IgD-negative memory B cell (primary cell): ENCODE results near the gene GALNT17. TPM values are rescaled to one million over a fixed set of nuclear protein-coding genes. Genes with fewer than 3 reads are reported as not detected.
"Not testable (repeated sequence)": the region's sequence is repeated elsewhere in the genome, so short reads cannot be mapped to it uniquely, and the experiment has no call there.

ENCODE experiments used
- H3K27ac Mint-ChIP-seq, 3 donors: one replicate each; pipeline ENCODE4 v1.8.0; 2020 to 2022; ENCODE audit warnings: mild to moderate bottlenecking in 3 of 3, mixed read lengths in 3 of 3, moderate library complexity in 1 of 3
- H3K27me3 Mint-ChIP-seq: one replicate; pipeline ENCODE4 v1.8.0; 2021; ENCODE audit warnings: mixed read lengths
- H3K36me3 Mint-ChIP-seq: one replicate; pipeline ENCODE4 v1.8.0; 2020; ENCODE audit warnings: mild to moderate bottlenecking, mixed read lengths
- H3K4me1 Mint-ChIP-seq, 3 donors: one replicate each; pipeline ENCODE4 v1.8.0; 2020 to 2022; ENCODE audit warnings: mixed read lengths in 3 of 3, mild to moderate bottlenecking in 1 of 3
- H3K4me3 Mint-ChIP-seq, 4 donors: one replicate each; pipeline ENCODE4 v1.8.0; 2020 to 2022; ENCODE audit warnings: mild to moderate bottlenecking in 4 of 4, mixed read lengths in 4 of 4, moderate library complexity in 3 of 4
- H3K9me3 Mint-ChIP-seq, 3 donors: one replicate each; pipeline ENCODE4 v1.8.0; 2020 to 2021; ENCODE audit warnings: mixed read lengths in 3 of 3, mild to moderate bottlenecking in 1 of 3
- polyA plus RNA-seq: library from polyadenylated mRNA; unstranded; fragments of 300-500 nt; fragmentation: Illumina TruSeq; gene quantifications from one replicate; pipeline ENCODE4 v1.2.3, GENCODE V29; 2021

GALNT17 gene
- polyA plus RNA-seq, 1 donor from 2014 or later, result not detected

DNA sequence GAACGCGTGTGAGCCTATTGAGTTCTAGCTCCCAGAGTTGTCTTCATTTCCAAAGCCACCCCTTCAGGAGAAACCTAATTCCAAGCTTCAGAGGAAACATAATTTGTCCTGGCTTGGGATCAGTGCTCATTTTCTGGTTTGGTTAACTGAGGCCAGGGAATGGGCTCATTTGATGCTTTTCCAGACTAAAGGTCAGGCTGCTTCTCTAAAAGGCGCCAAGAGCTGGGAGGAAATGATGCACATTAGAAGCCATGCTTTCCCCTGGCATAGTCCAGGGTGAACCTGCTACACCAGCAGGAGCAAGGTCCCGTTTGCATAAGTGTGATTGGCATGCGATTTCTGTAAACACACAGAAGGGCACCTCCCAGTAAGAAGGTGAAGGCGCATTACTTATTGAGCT, 435.0 kb downstream of the GALNT17 start:
- Mint-ChIP-seq H3K27me3 (no peaks in the 10 kb centered on the region), H3K9me3 (peaks cover 0 to 8% (median 3%) of the 10 kb centered on the region in 3 donors), H3K4me3 (no peak overlapping the region), H3K27ac (no peak overlapping the region), H3K36me3 (peaks cover 2% of the 10 kb centered on the region), H3K4me1 (no peaks in the 10 kb centered on the region)

DNA sequence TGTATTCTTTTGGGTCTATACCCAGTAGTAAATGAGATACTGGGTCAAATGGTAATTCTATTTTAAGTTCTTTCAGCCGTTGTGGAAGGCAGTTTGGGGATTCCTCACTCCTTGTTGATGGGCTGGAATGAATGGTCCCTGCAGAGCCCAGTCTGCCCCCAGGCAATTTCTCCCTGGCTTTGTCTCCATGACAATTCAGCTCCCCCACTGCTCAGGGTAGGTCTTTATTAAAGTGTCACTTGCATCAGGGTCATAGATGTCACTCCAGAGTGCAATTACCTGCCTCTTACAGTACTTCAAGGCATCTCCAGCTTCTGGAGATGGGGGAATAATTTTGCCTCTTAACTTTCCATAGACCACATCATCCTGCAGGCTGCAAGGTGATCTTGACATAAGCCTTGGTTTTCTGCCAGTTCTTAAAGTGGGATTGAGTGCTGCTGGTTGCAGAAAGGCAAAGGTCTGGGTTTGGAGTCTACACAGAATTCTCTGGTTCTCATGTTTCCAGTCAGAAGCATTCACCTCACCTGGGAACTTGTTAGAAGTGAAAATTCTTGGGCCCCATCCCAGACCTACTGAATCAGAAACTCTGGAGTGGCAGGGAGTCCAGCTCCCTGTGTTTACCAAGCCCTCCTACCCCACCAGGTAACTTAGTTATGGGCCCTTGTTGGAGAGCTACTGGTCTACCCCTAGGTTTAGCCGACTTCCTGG, 442.4 kb downstream of the GALNT17 start:
- H3K9me3 Mint-ChIP-seq, result peaks cover 3 to 7% (median 5%) of the 10 kb centered on the region in 3 donors
- H3K36me3 Mint-ChIP-seq, result no peaks in the 10 kb centered on the region
- H3K27me3 Mint-ChIP-seq, result no peaks in the 10 kb centered on the region
- no peak overlapping the region for H3K4me3 Mint-ChIP-seq
- H3K27ac Mint-ChIP-seq, result no peak overlapping the region
- no peaks in the 10 kb centered on the region for H3K4me1 Mint-ChIP-seq

DNA sequence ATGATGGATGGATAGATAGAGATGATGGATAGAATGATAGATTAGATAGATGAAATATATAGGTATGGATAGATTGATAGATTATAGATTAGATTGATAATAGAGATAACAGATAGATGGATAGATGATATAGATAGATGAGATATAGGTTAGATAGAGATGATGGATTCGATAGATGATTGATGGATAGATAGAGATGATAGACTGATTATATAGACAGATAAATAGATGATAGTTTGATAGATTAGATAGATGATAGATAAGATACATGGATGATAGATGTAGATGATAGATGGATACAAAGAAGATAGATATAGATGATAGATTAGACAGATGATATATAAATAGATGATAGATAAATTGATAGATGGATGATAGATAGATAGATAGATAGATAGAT, 448.1 kb downstream of the GALNT17 start:
- Mint-ChIP-seq H3K4me1 (no peaks in the 10 kb centered on the region), H3K27ac (no peak overlapping the region), H3K4me3 (no peak overlapping the region), H3K36me3 (no peaks in the 10 kb centered on the region), H3K27me3 (no peaks in the 10 kb centered on the region), H3K9me3 (peaks cover 2 to 12% (median 3%) of the 10 kb centered on the region in 3 donors)

DNA sequence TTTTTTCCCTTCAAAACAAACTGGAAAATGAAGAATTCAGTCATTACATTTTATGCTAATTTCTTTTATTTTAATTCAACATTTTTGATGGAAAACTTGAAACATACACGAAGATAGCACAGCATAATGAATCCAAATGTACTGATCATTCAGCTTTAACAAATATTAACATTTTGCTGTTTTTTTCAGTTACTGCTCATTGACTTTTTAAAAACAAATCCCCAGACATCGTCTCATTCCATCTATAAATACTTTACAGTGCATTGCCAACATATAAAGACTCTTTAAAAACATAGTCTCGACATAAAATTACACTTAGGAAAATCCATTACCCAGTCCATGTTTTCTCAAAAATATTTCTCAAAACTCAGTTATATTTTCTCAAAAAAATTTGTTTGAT, 452.3 kb downstream of the GALNT17 start:
- H3K27me3 Mint-ChIP-seq, result no peaks in the 10 kb centered on the region
- no peaks in the 10 kb centered on the region for H3K36me3 Mint-ChIP-seq
- no peaks in the 10 kb centered on the region for H3K4me1 Mint-ChIP-seq
- peaks cover 2 to 12% (median 6%) of the 10 kb centered on the region in 3 donors for H3K9me3 Mint-ChIP-seq
- H3K27ac Mint-ChIP-seq, result no peak overlapping the region
- H3K4me3 Mint-ChIP-seq, result no peak overlapping the region

DNA sequence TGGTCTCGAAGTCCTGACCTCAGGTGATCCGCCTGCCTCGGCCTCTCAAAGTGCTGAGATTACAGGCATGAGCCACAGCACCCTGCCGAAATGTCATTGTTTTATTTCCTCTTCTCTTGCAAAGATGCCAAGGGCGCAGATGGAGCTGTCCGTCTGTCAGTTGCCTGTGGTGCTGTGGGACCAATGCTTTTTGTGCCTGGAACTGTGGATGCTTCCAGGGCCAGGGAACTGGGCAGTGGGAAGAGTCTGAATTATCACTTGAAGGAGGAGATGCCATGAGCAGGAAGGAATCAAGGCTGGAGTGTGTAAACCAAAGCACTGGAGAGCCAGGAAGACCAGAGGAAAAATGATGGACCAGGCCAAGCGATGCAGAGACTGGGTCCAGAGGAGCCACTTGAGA, 459.9 kb downstream of the GALNT17 start:
- no peak overlapping the region for H3K27ac Mint-ChIP-seq
- no peak overlapping the region for H3K4me3 Mint-ChIP-seq
- no peaks in the 10 kb centered on the region for H3K36me3 Mint-ChIP-seq
- no peaks in the 10 kb centered on the region for H3K27me3 Mint-ChIP-seq
- H3K4me1 Mint-ChIP-seq, result no peaks in the 10 kb centered on the region
- peaks cover 0 to 10% (median 6%) of the 10 kb centered on the region in 3 donors for H3K9me3 Mint-ChIP-seq

DNA sequence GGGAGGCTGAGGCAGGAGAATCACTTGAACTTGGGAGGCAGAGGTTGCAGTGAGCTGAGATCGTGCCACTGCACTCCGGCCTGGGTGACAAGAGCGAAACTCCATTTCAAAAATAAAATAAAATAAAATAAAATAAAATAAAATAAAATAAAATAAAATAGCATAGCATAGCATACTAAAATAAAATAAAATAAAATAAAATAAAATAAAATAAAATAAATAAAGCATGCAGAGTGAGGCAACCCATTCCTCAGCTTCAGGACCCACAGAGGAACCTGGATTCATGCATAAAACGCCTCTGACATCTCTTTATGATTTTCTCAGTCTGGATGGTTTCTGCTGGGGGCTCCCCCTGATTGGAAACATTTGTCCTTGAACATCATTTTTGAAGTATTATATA, 460.4 kb downstream of the GALNT17 start:
- H3K4me1 Mint-ChIP-seq, H3K4me3 Mint-ChIP-seq, H3K9me3 Mint-ChIP-seq, H3K27ac Mint-ChIP-seq, H3K27me3 Mint-ChIP-seq, H3K36me3 Mint-ChIP-seq: not testable (repeated sequence)

DNA sequence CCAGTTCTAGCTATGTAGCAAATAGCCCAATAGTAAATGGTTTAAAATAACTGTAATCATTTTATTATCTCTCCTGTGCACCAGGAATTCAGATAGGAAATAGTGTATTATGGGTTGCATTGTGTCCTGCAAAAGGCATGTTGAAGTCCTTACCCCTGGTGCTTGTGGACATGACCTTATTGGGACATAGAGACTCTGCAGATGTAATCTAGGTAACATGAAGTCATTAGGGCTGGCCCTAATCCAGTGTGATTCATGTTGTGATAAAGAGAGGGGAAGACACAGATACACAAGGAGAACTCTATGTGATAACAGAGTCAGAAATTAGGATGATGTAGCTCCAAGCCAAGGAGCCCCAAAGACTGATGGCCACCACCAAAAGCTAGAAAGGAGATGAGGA, 462.8 kb downstream of the GALNT17 start:
- H3K4me3 Mint-ChIP-seq, result no peak overlapping the region
- no peak overlapping the region for H3K27ac Mint-ChIP-seq
- no peaks in the 10 kb centered on the region for H3K4me1 Mint-ChIP-seq
- H3K9me3 Mint-ChIP-seq, result peaks cover 0 to 8% (median 3%) of the 10 kb centered on the region in 3 donors
- no peaks in the 10 kb centered on the region for H3K27me3 Mint-ChIP-seq
- no peaks in the 10 kb centered on the region for H3K36me3 Mint-ChIP-seq

DNA sequence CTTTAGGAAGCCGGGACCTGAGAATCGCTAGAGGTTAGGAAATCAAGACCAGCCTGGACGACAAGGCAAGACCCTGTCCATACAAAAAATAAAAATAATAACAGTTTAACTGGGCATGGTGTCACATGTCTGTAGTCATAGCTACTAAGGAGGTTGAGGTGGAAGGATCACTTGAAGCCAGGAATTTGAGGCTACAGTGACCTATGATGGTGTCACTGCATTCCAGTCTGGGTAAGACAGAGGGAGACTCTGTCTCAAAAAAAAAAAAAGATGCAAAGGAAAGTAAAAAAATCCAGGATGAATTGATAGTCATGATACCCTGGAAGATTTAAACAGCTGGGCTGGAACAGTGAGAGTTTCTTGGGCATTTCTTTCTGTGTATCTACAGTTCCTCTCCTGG, 463.2 kb downstream of the GALNT17 start:
- Mint-ChIP-seq H3K9me3 (peaks cover 0 to 8% (median 3%) of the 10 kb centered on the region in 3 donors), H3K36me3 (no peaks in the 10 kb centered on the region), H3K4me3 (peak overlapping the region in 1 of 4 donors; percentile 68), H3K4me1 (no peaks in the 10 kb centered on the region), H3K27me3 (no peaks in the 10 kb centered on the region), H3K27ac (no peak overlapping the region)

DNA sequence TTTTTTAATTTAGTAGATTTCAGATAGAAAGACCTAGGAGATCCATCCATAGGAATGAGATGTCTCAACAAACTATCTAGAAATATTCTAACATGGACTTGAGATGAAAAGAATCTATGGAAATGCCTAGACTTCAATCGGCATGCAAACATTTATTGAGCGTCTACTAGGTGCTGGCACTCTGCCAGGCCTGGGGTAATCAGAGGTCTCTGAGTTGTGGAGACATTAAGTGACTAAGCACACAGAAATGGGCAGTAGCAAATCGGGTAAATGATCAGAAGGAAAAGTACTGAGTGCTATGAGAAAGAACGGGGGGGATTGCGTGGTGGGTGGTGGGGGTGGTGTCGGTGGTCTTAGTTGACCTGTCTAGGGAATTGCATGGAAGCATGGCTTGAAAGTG, 466.6 kb downstream of the GALNT17 start:
- no peak overlapping the region for H3K27ac Mint-ChIP-seq
- no peaks in the 10 kb centered on the region for H3K4me1 Mint-ChIP-seq
- H3K36me3 Mint-ChIP-seq, result no peaks in the 10 kb centered on the region
- H3K27me3 Mint-ChIP-seq, result no peaks in the 10 kb centered on the region
- H3K9me3 Mint-ChIP-seq, result peaks cover 7 to 14% (median 10%) of the 10 kb centered on the region in 3 donors
- H3K4me3 Mint-ChIP-seq, result no peak overlapping the region

DNA sequence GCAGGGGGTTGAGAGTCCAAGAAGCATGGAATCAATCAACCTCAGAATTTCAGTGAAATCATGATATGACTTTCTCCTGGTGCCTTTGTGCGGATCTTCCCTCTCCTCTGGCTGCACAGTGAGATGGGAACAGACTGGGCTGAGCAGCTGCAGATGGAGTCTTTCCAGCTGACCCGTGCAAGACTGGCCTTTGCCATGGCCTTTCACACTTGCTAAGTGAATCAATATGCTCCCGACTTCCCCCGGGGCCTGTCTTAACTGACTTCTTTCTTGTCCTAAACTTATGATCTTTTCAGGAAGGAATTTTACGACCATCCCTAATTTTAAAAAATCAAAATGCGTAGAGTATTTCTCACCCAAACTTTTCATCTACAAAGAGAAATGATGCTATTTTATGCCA, 469.9 kb downstream of the GALNT17 start:
- Mint-ChIP-seq H3K9me3 (peaks cover 8 to 12% (median 11%) of the 10 kb centered on the region in 3 donors), H3K4me3 (no peak overlapping the region), H3K27ac (no peak overlapping the region), H3K36me3 (no peaks in the 10 kb centered on the region), H3K27me3 (no peaks in the 10 kb centered on the region), H3K4me1 (no peaks in the 10 kb centered on the region)

DNA sequence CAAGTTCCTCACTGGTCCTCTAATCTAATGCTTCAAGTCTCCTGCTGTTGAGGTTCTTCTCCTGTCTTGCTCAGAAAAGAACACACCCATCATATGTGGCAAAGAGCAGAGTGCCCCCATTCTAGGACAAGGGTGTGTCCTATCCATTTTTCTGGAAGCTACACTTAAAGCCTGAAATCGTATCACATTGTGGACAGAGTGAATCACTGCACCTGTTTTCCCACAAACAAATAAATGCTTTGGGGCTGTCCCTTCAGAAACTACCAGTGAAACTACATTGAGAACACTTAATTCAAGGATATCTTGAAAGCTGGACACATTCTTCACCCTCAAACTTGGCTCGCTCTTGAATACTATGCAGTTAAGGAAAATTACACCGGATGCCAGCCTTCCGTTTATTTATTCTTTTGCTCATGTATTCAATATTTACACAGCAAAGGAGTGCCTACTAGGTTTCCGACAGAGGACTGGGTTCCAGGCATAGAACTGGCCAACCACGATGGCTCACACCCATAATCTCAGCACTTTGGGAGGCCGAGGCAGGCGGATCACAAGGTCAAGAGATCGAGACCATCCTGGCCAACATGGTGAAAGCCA, 473.0 kb downstream of the GALNT17 start:
- no peaks in the 10 kb centered on the region for H3K4me1 Mint-ChIP-seq
- no peak overlapping the region for H3K27ac Mint-ChIP-seq
- peaks cover 13 to 31% (median 25%) of the 10 kb centered on the region in 3 donors for H3K9me3 Mint-ChIP-seq
- no peaks in the 10 kb centered on the region for H3K27me3 Mint-ChIP-seq
- no peaks in the 10 kb centered on the region for H3K36me3 Mint-ChIP-seq
- H3K4me3 Mint-ChIP-seq, result no peak overlapping the region

DNA sequence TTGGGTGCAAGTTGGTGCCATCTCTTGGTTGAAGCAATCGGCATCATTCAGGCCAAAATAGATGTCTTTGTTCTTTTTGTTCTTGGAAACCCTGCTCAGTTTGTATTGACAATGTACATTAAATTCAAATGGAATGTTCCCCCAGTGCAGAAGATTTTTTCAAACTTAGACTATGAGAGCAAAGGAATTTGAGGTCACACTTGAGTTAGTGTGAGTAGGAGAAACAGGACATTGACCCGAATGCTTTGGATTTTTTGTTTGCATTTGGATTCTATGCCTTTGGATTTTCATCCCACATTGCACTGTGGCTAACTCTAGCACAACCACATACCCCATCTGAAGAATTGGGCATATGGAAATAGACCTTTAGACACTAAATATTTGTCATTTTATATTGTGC, 480.0 kb downstream of the GALNT17 start:
- H3K27me3 Mint-ChIP-seq, result no peaks in the 10 kb centered on the region
- no peaks in the 10 kb centered on the region for H3K36me3 Mint-ChIP-seq
- peaks cover 12 to 28% (median 20%) of the 10 kb centered on the region in 3 donors for H3K9me3 Mint-ChIP-seq

DNA sequence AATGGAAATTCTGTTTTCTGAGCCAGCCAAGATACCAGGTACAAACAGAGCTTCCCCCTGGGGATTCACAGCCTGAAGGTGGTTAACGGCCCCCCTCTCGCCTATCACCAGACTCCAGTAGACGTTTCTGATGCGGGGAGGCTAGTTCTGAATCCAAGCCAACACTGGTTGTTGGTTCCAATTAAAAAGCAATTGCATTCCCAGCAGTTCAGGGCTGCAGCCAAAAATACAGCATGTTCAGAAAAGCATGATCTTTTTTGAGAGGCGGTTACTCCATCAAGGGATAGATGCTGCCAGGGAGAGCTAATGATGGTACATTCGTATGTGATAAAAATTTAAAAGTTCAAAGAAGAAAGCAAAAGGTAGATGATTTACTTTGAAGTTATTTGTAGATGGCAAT, 481.0 kb downstream of the GALNT17 start:
- no peaks in the 10 kb centered on the region for H3K27me3 Mint-ChIP-seq
- no peak overlapping the region for H3K4me3 Mint-ChIP-seq
- no peaks in the 10 kb centered on the region for H3K4me1 Mint-ChIP-seq
- H3K9me3 Mint-ChIP-seq, result peaks cover 10 to 18% (median 16%) of the 10 kb centered on the region in 3 donors
- no peak overlapping the region for H3K27ac Mint-ChIP-seq
- H3K36me3 Mint-ChIP-seq, result no peaks in the 10 kb centered on the region

More for the DNA sequence above, 480.0 kb downstream of the GALNT17 start:
- Mint-ChIP-seq H3K27ac (no peak overlapping the region), H3K4me3 (no peak overlapping the region), H3K4me1 (no peaks in the 10 kb centered on the region)

DNA sequence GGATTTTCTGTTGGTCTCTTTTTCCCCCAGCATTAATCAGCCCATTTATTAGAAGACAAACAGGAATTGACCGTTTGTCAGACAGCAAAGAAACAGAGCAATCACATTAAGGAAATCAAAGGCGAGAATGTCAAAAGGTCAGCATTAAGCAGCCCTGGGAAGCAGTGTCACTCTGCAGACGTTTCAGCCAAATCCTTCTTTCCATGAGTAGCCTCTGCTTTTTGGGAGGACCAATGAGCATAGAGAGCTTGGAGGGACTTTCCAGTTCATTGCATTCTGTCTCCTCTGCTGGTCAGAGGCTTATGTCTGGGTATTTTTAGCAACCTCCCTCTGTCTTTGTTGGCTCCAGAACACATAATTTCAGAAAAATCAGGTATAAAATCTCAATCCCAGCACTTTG, 481.4 kb downstream of the GALNT17 start:
- Mint-ChIP-seq H3K4me1 (no peaks in the 10 kb centered on the region), H3K4me3 (no peak overlapping the region), H3K27me3 (no peaks in the 10 kb centered on the region), H3K36me3 (no peaks in the 10 kb centered on the region), H3K9me3 (peaks cover 9 to 15% (median 12%) of the 10 kb centered on the region in 3 donors), H3K27ac (no peak overlapping the region)

DNA sequence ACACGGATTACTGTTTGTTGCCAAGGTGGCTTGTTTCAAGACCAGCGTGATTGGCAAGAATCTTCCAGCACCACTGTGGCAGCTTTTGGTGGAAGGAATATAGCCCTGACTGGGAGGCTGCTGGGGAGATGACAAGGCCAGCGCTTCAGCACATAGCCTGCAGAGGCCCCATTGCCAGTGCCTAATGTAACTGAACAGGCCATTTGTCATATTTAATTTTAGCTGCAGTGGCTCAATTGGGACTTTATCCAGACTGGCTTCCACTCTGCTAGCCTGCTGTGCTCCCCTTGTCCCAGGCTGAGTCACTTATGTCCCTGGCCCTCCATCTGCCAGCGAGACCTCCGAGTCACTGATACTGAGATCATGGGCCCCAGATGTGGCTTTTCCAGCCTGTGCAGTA, 483.1 kb downstream of the GALNT17 start:
- no peaks in the 10 kb centered on the region for H3K27me3 Mint-ChIP-seq
- H3K36me3 Mint-ChIP-seq, result no peaks in the 10 kb centered on the region
- no peaks in the 10 kb centered on the region for H3K4me1 Mint-ChIP-seq
- peaks cover 7 to 12% (median 10%) of the 10 kb centered on the region in 3 donors for H3K9me3 Mint-ChIP-seq
- no peak overlapping the region for H3K4me3 Mint-ChIP-seq
- no peak overlapping the region for H3K27ac Mint-ChIP-seq

DNA sequence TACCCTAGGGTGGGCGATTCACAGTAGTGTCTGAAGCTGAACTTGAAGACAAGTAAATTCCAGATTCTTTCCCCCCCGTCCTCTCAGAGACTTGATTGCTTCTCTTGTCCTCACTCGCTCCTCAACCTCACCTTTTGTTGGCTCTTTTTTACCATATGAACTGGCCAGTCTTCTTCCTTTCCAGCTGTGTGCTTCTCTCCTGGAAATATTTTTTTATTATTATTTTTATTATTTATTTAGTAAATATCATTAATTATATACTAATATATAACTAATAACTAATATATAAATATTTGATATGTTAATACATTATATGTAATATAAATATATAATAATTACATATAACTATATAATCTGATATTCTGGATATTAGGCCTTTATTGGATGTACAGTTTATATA, 484.3 kb downstream of the GALNT17 start:
- no peak overlapping the region for H3K4me3 Mint-ChIP-seq
- peaks cover 5 to 9% (median 5%) of the 10 kb centered on the region in 3 donors for H3K9me3 Mint-ChIP-seq
- no peaks in the 10 kb centered on the region for H3K4me1 Mint-ChIP-seq
- no peaks in the 10 kb centered on the region for H3K27me3 Mint-ChIP-seq
- no peak overlapping the region for H3K27ac Mint-ChIP-seq
- H3K36me3 Mint-ChIP-seq, result no peaks in the 10 kb centered on the region
